Gastroesophageal sphincter (tissue), 4 donors: ENCODE data around the gene PRLHR. TPM values are rescaled to one million over a fixed set of nuclear protein-coding genes. Genes with fewer than 3 reads are reported as not detected.

Source experiments
- ATAC-seq: fragments of 150-250 bp; one replicate; pipeline ENCODE4 v1.9.1; 2016; ENCODE audit warnings: mild to moderate bottlenecking, moderate library complexity
- H3K27ac ChIP-seq, 4 donors: fragments of 200-600 bp; sonication (generic) in 3 of 4; 1 replicate in 3 of 4; 2 replicates in 1 of 4; pipeline ENCODE4 v1.5.1; 2016 to 2019
- H3K27me3 ChIP-seq: fragments of 200-600 bp; sonication (generic); one replicate; pipeline ENCODE4 v1.5.1; 2019
- H3K36me3 ChIP-seq, 2 donors: fragments of 200-600 bp; sonication (generic); one replicate each; pipeline ENCODE4 v1.5.1; 2019; ENCODE audit warnings: control low read depth in 1 of 2
- H3K4me1 ChIP-seq, 3 donors: fragments of 200-600 bp; sonication (generic); 1 replicate in 2 of 3; 2 replicates in 1 of 3; pipeline ENCODE4 v1.5.1; 2016 to 2019; ENCODE audit warnings: control low read depth in 2 of 3
- H3K4me3 ChIP-seq, 2 donors: fragments of 200-600 bp; sonication (generic); one replicate each; pipeline ENCODE4 v1.5.1; 2019; ENCODE audit warnings: mild to moderate bottlenecking in 1 of 2, moderate library complexity in 1 of 2
- H3K9me3 ChIP-seq, 3 donors: fragments of 200-600 bp; sonication (generic); one replicate each; pipeline ENCODE4 v1.5.1; 2017 to 2019; ENCODE audit warnings: control low read depth in 2 of 3
- EP300 ChIP-seq: sonication (generic); formaldehyde crosslinking; IDR thresholded peaks from one replicate; pipeline ENCODE4 v1.6.1; 2017; ENCODE audit warnings: antibody characterized with exemption, mild to moderate bottlenecking
- POLR2A ChIP-seq, 2 donors: fragments of 450-650 bp; IDR thresholded peaks; one replicate each; pipeline ENCODE4 v1.6.1; 2017; ENCODE audit warnings: antibody characterized with exemption in 2 of 2, mild to moderate bottlenecking in 2 of 2, moderate library complexity in 1 of 2
- POLR2AphosphoS5 ChIP-seq: sonication (generic); formaldehyde crosslinking; IDR thresholded peaks from one replicate; pipeline ENCODE4 v1.6.1; 2017; ENCODE audit warnings: antibody characterized with exemption
- WGBS, 2 donors: methylation state at CpG; one replicate each; pipeline ENCODE4 v1.1.5; 2018; ENCODE audit warnings: low coverage in 1 of 2; 5-methylcytosine and 5-hydroxymethylcytosine counted together
- total RNA-seq, 4 donors: library from RNA; depleted of rRNA; stranded (reverse); fragments of >200 nt; gene quantifications; one replicate each; pipeline ENCODE4 v1.1.0, GENCODE V29; 2016
- TF ChIP-seq, protein P1 (sequence below), 4 experiments: fragments of 200-600 bp in 2 of 4; fragments of 450-650 bp in 2 of 4; sonication (generic) in 1 of 4; IDR thresholded peaks; one replicate each; pipeline ENCODE4 v1.5.1; 2017 to 2019; ENCODE audit warnings: antibody characterized with exemption in 4 of 4, mild to moderate bottlenecking in 2 of 4, moderate library complexity in 2 of 4

The PRLHR gene
- total RNA-seq, result under 1 TPM in 3 of 4 donors, not detected in 1; 0.12 to 0.35 (median 0.13) TPM

DNA sequence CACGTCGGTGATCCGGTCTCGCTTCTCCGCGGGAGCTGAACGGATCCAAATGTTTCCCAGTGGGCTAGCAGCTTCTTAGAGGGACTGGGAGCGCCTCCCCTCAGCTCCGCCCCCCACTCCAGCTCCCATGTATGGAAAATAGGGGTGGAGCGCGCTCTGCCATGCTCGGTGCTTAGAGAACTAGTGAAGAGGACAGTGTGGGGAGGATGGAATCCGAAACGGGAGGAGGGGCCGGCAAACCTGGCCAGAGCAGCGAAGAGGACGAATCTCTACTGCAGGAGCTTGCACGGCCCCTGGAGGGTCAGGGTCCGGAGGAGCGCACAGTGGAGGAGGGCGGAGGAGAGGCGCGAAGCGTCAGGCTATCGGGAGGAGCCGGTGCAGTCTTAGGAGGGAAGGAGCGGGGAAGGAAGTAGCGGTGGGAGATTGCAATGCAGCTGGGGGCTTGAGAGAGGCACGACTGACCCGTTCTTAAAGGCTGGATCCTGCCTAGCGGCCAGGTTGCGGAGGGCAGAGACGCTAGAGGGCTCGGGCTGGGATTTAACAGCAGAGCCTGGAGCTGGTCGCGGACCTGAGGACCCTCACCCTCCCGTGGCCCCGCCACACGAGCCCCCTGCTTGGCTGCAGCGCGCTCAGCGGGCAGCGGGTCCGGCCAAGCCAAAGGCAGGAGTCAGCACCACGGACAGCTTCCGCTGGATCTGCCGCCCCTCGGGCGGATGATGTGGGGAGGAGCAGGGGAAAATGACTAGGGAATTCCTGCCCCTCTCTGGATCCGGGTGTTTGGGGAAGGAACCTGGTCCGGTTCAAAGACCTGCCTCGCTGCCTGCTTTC, at the start of gene PRLHR:
TSS of gene PRLHR (minus strand) at position 51 of the 828 bp plus-strand sequence. CDS start 404 bp downstream, outside the sequence.
- 0 to 5% methylated on average over 3 to 32 of the region's 52 CpGs for WGBS, 2 donors
- H3K27ac ChIP-seq, result no peak within 1 kb of the TSS
- TF ChIP-seq POLR2A (IDR thresholded peaks at IDR 0.05) (no peak), POLR2AphosphoS5 (no peak), EP300 (no peak)
- TF ChIP-seq, protein P1, sequence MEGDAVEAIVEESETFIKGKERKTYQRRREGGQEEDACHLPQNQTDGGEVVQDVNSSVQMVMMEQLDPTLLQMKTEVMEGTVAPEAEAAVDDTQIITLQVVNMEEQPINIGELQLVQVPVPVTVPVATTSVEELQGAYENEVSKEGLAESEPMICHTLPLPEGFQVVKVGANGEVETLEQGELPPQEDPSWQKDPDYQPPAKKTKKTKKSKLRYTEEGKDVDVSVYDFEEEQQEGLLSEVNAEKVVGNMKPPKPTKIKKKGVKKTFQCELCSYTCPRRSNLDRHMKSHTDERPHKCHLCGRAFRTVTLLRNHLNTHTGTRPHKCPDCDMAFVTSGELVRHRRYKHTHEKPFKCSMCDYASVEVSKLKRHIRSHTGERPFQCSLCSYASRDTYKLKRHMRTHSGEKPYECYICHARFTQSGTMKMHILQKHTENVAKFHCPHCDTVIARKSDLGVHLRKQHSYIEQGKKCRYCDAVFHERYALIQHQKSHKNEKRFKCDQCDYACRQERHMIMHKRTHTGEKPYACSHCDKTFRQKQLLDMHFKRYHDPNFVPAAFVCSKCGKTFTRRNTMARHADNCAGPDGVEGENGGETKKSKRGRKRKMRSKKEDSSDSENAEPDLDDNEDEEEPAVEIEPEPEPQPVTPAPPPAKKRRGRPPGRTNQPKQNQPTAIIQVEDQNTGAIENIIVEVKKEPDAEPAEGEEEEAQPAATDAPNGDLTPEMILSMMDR (IDR thresholded peaks at IDR 0.05), result no peak
- peaks cover 89% of the 10 kb centered on the region for H3K27me3 ChIP-seq
- H3K36me3 ChIP-seq, result no peaks in the 10 kb centered on the region
- ATAC-seq, result no peak
- peaks cover 0 to 22% (median 0%) of the 10 kb centered on the region in 3 donors for H3K4me1 ChIP-seq
- no peak within 1 kb of the TSS for H3K4me3 ChIP-seq
- peaks cover 0 to 12% (median 0%) of the 10 kb centered on the region in 3 donors for H3K9me3 ChIP-seq

DNA sequence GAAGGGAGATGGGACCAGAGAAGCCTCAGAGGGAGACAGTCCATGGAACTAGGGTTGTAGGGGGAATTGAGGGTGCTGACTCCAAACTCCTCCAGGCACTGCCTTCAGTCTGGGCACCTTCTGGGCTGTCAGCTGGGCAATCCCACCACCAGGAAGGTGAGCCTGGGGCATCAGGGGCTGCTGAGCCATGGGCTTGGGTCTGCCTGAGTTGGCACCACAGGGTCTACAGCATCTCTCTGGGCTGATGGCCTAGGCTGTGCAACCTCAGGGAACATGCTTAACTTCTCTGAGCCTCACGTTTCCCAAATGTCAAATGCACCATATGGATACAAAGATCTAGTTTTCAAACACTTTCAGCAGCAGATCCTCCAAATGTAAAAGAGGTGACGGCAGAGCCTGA, 46.8 kb upstream of the PRLHR start:
- Histone ChIP-seq H3K4me1 (no peaks in the 10 kb centered on the region), H3K27ac (no peak overlapping the region), H3K27me3 (peaks cover 4% of the 10 kb centered on the region), H3K9me3 (no peaks in the 10 kb centered on the region), H3K36me3 (no peaks in the 10 kb centered on the region), H3K4me3 (no peak overlapping the region)
- 40 to 82% methylated on average over 1 to 2 of the region's 2 CpGs for WGBS, 2 donors
- ATAC-seq, result no peak
- TF ChIP-seq POLR2AphosphoS5 (no peak), EP300 (no peak), POLR2A (IDR thresholded peaks at IDR 0.05) (no peak)
- TF ChIP-seq, protein P1 (IDR thresholded peaks at IDR 0.05), result no peak

DNA sequence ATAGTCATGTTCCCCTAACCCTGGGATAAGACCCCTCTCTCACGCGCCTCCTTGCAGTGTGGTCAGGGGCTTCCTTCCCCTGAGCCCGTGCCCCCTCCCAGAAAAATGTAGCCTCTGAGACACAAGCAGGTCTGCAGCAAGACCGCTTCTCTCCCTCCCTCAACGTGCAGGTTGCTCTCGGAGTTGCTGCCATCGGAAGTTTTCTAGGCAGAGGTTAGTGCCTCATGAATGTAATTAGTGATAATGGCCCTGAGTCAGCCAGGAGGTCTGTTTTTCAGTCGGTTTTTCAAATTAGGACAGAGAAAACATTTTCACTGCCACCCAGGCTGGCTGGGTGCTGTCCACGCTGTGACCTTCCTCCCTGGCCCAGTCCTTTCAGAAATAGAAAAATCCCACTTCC, 43.2 kb upstream of the PRLHR start:
- no peaks in the 10 kb centered on the region for H3K9me3 ChIP-seq
- H3K27me3 ChIP-seq, result peaks cover 4% of the 10 kb centered on the region
- WGBS, 2 donors, result 73 to 75% methylated on average over 4 to 9 of the region's 9 CpGs
- ATAC-seq, result no peak
- TF ChIP-seq POLR2AphosphoS5, result no peak
- no peak for TF ChIP-seq POLR2A (IDR thresholded peaks at IDR 0.05)
- TF ChIP-seq EP300, result no peak
- TF ChIP-seq, protein P1 (IDR thresholded peaks at IDR 0.05), result no peak
- no peaks in the 10 kb centered on the region for H3K36me3 ChIP-seq
- H3K4me3 ChIP-seq, result no peak overlapping the region
- no peak overlapping the region for H3K27ac ChIP-seq
- no peaks in the 10 kb centered on the region for H3K4me1 ChIP-seq

DNA sequence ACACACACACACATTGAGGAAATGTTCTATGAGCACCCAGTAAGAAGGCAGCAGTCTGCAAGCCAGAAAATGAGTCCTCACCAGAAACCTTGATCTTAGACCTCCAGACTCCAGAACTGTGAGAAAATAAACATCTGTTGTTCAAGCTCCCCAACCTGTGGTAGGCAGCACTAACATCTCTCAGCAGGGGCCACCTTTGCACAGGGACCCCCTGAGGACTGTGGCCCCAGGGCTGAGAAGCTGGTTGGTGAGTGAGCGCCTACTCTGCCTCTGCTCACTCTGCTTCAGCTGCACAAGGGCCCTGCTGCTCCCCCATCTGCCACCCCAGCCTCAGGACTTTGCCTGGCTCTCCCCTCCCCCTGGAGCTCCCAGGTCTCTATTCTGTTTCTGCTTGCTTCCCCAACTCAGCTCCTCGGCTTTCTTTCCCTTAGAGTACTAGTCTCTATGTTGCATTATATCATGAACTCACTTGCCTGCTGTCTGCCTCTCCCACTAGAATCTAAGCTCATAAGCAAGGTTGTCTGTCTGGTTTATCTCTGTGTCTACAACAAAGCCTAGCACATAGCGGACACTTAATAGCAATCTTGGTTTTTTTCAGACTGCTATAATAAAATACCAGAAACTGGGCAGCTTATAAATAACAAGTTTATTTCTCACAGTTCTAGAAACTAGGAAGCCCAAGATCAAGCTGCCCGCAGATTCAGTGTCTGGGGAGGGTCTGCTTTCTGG, 40.4 kb upstream of the PRLHR start:
- no peak for ATAC-seq
- no peak for TF ChIP-seq POLR2A (IDR thresholded peaks at IDR 0.05)
- 49 to 88% methylated on average over 2 to 4 of the region's 4 CpGs for WGBS, 2 donors

DNA sequence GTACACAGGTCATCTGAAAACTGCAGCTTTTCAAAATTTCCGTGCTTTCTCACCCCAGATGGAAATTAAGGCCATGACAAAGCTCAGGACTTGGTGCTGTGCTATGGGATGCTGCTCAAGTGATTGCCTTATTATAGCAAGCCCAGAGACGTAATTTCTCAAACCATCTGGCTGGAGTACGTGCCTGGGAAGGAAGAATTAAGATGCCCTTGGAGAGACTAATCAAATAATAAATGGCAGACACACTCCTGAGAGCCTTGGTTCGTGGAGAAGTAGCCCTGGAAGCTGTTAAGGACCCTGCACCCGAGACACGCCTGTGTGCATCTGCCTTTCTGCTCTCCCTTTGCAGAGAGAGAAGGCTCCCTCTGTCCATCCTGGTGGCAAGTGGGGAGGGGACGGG, 38.3 kb upstream of the PRLHR start:
- Histone ChIP-seq H3K9me3 (no peaks in the 10 kb centered on the region), H3K4me1 (peaks cover 3 to 13% (median 5%) of the 10 kb centered on the region in 3 donors), H3K36me3 (no peaks in the 10 kb centered on the region), H3K27ac (no peak overlapping the region), H3K4me3 (no peak overlapping the region), H3K27me3 (no peaks in the 10 kb centered on the region)
- WGBS, 2 donors, result 84 to 87% methylated on average over 3 to 4 of the region's 7 CpGs
- no peak for TF ChIP-seq EP300
- TF ChIP-seq POLR2A (IDR thresholded peaks at IDR 0.05), result no peak
- TF ChIP-seq, protein P1 (IDR thresholded peaks at IDR 0.05), result no peak
- TF ChIP-seq POLR2AphosphoS5, result no peak
- ATAC-seq, result no peak

More for the DNA sequence above, 40.4 kb upstream of the PRLHR start:
- Histone ChIP-seq H3K36me3 (no peaks in the 10 kb centered on the region), H3K4me3 (no peak overlapping the region), H3K27ac (no peak overlapping the region), H3K9me3 (no peaks in the 10 kb centered on the region), H3K4me1 (no peaks in the 10 kb centered on the region), H3K27me3 (no peaks in the 10 kb centered on the region)
